ENCODE data around the gene HDLBP.

GRCh38 chr2:241325257-241325656 lies 9.8 kb upstream of the HDLBP start:
- TF ChIP-seq CTCF (IDR thresholded peaks at IDR 0.05): no peak
- no peak for TF ChIP-seq EP300 (IDR thresholded peaks at IDR 0.05)

All from tibial nerve (tissue), 4 donors.